ENCODE results near the gene STIP1.

- no peak for TF ChIP-seq CTCF (IDR thresholded peaks at IDR 0.05)
- TF ChIP-seq EZH2 (IDR thresholded peaks at IDR 0.05), result no peak
Measured at GRCh38 chr11:64173616-64174355, 12.2 kb upstream of the STIP1 start.
